IPS DF 19.7 (cell line): ENCODE measurements around the gene TNPO3.

Source experiments
- DNase-seq: peaks from one replicate; pipeline ENCODE4 v3.0.0-alpha.2; 2013; ENCODE audit warnings: low read depth, low spot score

The TNPO3 gene

GRCh38 chr7:129054438-129055293, at the start of gene TNPO3:
Gene TNPO3, minus strand, starts transcription at chr7:129055111. Its CDS starts 341 bp downstream, at chr7:129054770.
- DNase-seq, result peak; percentile 82

GRCh38 chr7:129103561-129104324, 48.8 kb upstream of the TNPO3 start:
- DNase-seq, result no peak

GRCh38 chr7:129101746-129102145, 46.8 kb upstream of the TNPO3 start:
- no peak for DNase-seq

- no peak for DNase-seq
Measured at GRCh38 chr7:129100827-129101166, 45.9 kb upstream of the TNPO3 start.

GRCh38 chr7:129098409-129099084, 43.6 kb upstream of the TNPO3 start:
- DNase-seq, result no peak

GRCh38 chr7:129095258-129095657, 40.3 kb upstream of the TNPO3 start:
- DNase-seq, result no peak

- no peak for DNase-seq
Measured at GRCh38 chr7:129094501-129094900, 39.6 kb upstream of the TNPO3 start.

- DNase-seq, result no peak
Measured at GRCh38 chr7:129093867-129094456, 39.1 kb upstream of the TNPO3 start.

- DNase-seq, result peak; percentile 76
Measured at GRCh38 chr7:129091484-129092002, 36.6 kb upstream of the TNPO3 start.

GRCh38 chr7:129090300-129090907, 35.5 kb upstream of the TNPO3 start:
- no peak for DNase-seq

- no peak for DNase-seq
Measured at GRCh38 chr7:129089521-129090212, 34.8 kb upstream of the TNPO3 start.

- no peak for DNase-seq
Measured at GRCh38 chr7:129084801-129085551, 30.1 kb upstream of the TNPO3 start.

- DNase-seq, result no peak
Measured at GRCh38 chr7:129083525-129083924, 28.6 kb upstream of the TNPO3 start.

- DNase-seq, result no peak
Measured at GRCh38 chr7:129078455-129078854, 23.5 kb upstream of the TNPO3 start.

GRCh38 chr7:129076886-129077285, 22.0 kb upstream of the TNPO3 start:
- DNase-seq, result no peak

- DNase-seq, result no peak
Measured at GRCh38 chr7:129074994-129075393, 20.1 kb upstream of the TNPO3 start.

GRCh38 chr7:129074361-129074871, 19.5 kb upstream of the TNPO3 start:
- no peak for DNase-seq

GRCh38 chr7:129073738-129074137, 18.8 kb upstream of the TNPO3 start:
- DNase-seq, result no peak

- no peak for DNase-seq
Measured at GRCh38 chr7:129073204-129073603, 18.3 kb upstream of the TNPO3 start.
